GM12872 (cell line): ENCODE measurements around the gene ANKRD39.

Experiments used
- CTCF ChIP-seq: IDR thresholded peaks from 3 replicates; pipeline ENCODE4 v1.5.1; 2011; ENCODE audit warnings: low read depth, mild to moderate bottlenecking, low read length, moderate library complexity; ENCODE audit not compliant: insufficient read depth

Gene ANKRD39

GRCh38 chr2:96864343-96865091 lies 6.7 kb upstream of the ANKRD39 start:
- TF ChIP-seq CTCF = no peak

- no peak for TF ChIP-seq CTCF
These were observed 5.9 kb upstream of the ANKRD39 start for GRCh38 chr2:96863575-96864342.

- no peak for TF ChIP-seq CTCF
These were observed 3.3 kb upstream of the ANKRD39 start for GRCh38 chr2:96861074-96861473.

- no peak for TF ChIP-seq CTCF
These were observed 2.5 kb upstream of the ANKRD39 start for GRCh38 chr2:96860065-96861029.

GRCh38 chr2:96859681-96860064 lies 1.9 kb upstream of the ANKRD39 start:
- TF ChIP-seq CTCF = no peak

- no peak for TF ChIP-seq CTCF
These were observed 1.4 kb upstream of the ANKRD39 start for GRCh38 chr2:96859099-96859649.
